SK-N-MC (cell line): ENCODE measurements around the gene ARSG.

Source experiments
- EZH2 ChIP-seq: fragments of 200-600 bp; sonication (generic); IDR thresholded peaks from one replicate; pipeline ENCODE4 v1.6.1; 2017; ENCODE audit warnings: antibody characterized with exemption
- POLR2AphosphoS5 ChIP-seq: IDR thresholded peaks from 2 replicates; pipeline ENCODE4 v1.6.1; 2012; ENCODE audit warnings: mild to moderate bottlenecking, low read depth, low read length, borderline replicate concordance

GRCh38 chr17:68441070-68441770 is 149.9 kb downstream of the ARSG start:
- TF ChIP-seq POLR2AphosphoS5: no peak
- TF ChIP-seq EZH2: no peak
